ENCODE measurements around the gene EPHB2.

- TF ChIP-seq POLR2A (IDR thresholded peaks at IDR 0.05) = no peak
- TF ChIP-seq, protein P1, sequence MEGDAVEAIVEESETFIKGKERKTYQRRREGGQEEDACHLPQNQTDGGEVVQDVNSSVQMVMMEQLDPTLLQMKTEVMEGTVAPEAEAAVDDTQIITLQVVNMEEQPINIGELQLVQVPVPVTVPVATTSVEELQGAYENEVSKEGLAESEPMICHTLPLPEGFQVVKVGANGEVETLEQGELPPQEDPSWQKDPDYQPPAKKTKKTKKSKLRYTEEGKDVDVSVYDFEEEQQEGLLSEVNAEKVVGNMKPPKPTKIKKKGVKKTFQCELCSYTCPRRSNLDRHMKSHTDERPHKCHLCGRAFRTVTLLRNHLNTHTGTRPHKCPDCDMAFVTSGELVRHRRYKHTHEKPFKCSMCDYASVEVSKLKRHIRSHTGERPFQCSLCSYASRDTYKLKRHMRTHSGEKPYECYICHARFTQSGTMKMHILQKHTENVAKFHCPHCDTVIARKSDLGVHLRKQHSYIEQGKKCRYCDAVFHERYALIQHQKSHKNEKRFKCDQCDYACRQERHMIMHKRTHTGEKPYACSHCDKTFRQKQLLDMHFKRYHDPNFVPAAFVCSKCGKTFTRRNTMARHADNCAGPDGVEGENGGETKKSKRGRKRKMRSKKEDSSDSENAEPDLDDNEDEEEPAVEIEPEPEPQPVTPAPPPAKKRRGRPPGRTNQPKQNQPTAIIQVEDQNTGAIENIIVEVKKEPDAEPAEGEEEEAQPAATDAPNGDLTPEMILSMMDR (IDR thresholded peaks at IDR 0.05) = no peak
Observed at GRCh38 chr1:22683547-22683946, 27.1 kb upstream of the EPHB2 start.

Measured in testis (tissue), 2 donors.